Measurements from ENCODE around the gene F7.
"Not testable (repeated sequence)": the region's sequence is repeated elsewhere in the genome, so short reads cannot be mapped to it uniquely, and the experiment has no call there.

The F7 gene

GRCh38 chr13:113087923-113088690 is 17.5 kb upstream of the F7 start:
- DNase-seq, result no peak

- no peak for DNase-seq
Measured at GRCh38 chr13:113088691-113089020, 16.9 kb upstream of the F7 start.

- DNase-seq, result no peak
Measured at GRCh38 chr13:113089693-113090414, 15.7 kb upstream of the F7 start.

GRCh38 chr13:113090415-113090770 is 15.2 kb upstream of the F7 start:
- no peak for DNase-seq

GRCh38 chr13:113090806-113091205 is 14.8 kb upstream of the F7 start:
- no peak for DNase-seq

GRCh38 chr13:113091211-113091771 is 14.3 kb upstream of the F7 start:
- no peak for DNase-seq

- DNase-seq, result no peak
Measured at GRCh38 chr13:113091891-113092775, 13.5 kb upstream of the F7 start.

- no peak for DNase-seq
Measured at GRCh38 chr13:113092776-113093579, 12.6 kb upstream of the F7 start.

GRCh38 chr13:113093580-113094409 is 11.8 kb upstream of the F7 start:
- no peak for DNase-seq

- DNase-seq, result no peak
Measured at GRCh38 chr13:113094410-113094800, 11.2 kb upstream of the F7 start.

GRCh38 chr13:113095146-113096051 is 10.2 kb upstream of the F7 start:
- DNase-seq, result no peak

- DNase-seq, result no peak
Measured at GRCh38 chr13:113096052-113096744, 9.4 kb upstream of the F7 start.

GRCh38 chr13:113096745-113097305 is 8.8 kb upstream of the F7 start:
- DNase-seq, result no peak

- no peak for DNase-seq
Measured at GRCh38 chr13:113097651-113098050, 7.9 kb upstream of the F7 start.

GRCh38 chr13:113098162-113098732 is 7.3 kb upstream of the F7 start:
- no peak for DNase-seq

- no peak for DNase-seq
Measured at GRCh38 chr13:113099142-113099541, 6.4 kb upstream of the F7 start.

GRCh38 chr13:113102302-113102701 is 3.3 kb upstream of the F7 start:
- not testable (repeated sequence) for DNase-seq

- no peak for DNase-seq
Measured at GRCh38 chr13:113102727-113103126, 2.9 kb upstream of the F7 start.

GRCh38 chr13:113103646-113104045 is 1.9 kb upstream of the F7 start:
- DNase-seq, result no peak

Measured in hematopoietic multipotent progenitor cell treated with erythropoietin and hydrocortisone succinate and interleukin-3 and kit ligand, for 6 days (in vitro differentiated cells).